Suprapubic skin (tissue), 4 donors: ENCODE results near the gene HPX.

Experiments used
- EP300 ChIP-seq: sonication (generic); formaldehyde crosslinking; IDR thresholded peaks from one replicate; pipeline ENCODE4 v1.6.1; 2017; ENCODE audit warnings: antibody characterized with exemption
- POLR2A ChIP-seq, 2 donors: fragments of 450-650 bp; IDR thresholded peaks; one replicate each; pipeline ENCODE4 v1.6.1; 2017; ENCODE audit warnings: antibody characterized with exemption in 2 of 2, mild to moderate bottlenecking in 2 of 2, moderate library complexity in 2 of 2
- POLR2AphosphoS5 ChIP-seq, 3 donors: sonication (generic); formaldehyde crosslinking; IDR thresholded peaks; one replicate each; pipeline ENCODE4 v1.6.1; 2017; ENCODE audit warnings: antibody characterized with exemption in 3 of 3
- TF ChIP-seq, protein P1 (sequence below), 2 donors: fragments of 200-600 bp in 1 of 2; fragments of 450-650 bp in 1 of 2; sonication (generic) in 1 of 2; IDR thresholded peaks; one replicate each; pipeline ENCODE4 v1.5.1; 2016 to 2019; ENCODE audit warnings: antibody characterized with exemption in 2 of 2, mild to moderate bottlenecking in 1 of 2, moderate library complexity in 1 of 2

DNA sequence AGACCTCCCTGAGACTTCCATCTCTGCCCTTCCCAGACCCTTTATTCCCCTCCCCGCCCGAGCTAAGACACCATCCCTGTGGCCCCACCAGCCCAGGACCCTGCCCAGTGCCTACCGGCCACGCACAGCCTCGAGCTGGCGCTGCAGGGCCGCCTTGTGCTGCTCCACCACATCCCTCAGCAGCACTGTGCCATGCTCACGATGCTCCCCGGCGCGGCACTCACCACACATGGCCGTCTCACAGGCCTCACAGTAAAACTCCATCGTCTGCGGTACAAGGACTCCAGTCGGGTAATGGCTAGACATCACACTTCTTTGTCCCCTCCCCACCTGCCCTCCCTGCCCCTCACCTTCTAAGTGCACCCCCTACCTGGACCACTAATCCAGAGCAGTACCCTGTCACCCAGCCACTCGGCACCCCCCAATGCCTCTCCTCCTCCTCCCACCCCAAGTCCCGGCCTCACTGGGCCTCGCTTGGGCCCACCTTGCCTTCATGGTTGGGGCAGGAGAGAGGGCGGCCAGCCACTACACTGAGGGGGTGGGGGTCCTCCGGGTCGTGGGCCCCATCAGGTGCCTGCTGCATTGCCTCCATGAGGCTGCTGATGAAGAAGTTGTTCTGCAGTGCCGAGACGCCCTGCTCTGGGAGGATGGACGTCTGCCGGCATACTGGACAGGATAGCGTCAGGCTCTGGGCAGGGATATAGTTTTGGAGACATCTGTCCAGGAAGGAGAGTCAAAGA, 17.0 kb upstream of the HPX start:
- TF ChIP-seq, protein P1, sequence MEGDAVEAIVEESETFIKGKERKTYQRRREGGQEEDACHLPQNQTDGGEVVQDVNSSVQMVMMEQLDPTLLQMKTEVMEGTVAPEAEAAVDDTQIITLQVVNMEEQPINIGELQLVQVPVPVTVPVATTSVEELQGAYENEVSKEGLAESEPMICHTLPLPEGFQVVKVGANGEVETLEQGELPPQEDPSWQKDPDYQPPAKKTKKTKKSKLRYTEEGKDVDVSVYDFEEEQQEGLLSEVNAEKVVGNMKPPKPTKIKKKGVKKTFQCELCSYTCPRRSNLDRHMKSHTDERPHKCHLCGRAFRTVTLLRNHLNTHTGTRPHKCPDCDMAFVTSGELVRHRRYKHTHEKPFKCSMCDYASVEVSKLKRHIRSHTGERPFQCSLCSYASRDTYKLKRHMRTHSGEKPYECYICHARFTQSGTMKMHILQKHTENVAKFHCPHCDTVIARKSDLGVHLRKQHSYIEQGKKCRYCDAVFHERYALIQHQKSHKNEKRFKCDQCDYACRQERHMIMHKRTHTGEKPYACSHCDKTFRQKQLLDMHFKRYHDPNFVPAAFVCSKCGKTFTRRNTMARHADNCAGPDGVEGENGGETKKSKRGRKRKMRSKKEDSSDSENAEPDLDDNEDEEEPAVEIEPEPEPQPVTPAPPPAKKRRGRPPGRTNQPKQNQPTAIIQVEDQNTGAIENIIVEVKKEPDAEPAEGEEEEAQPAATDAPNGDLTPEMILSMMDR (IDR thresholded peaks at IDR 0.05): no peak
- TF ChIP-seq POLR2A (IDR thresholded peaks at IDR 0.05) (no peak), EP300 (no peak), POLR2AphosphoS5 (IDR thresholded peaks at IDR 0.05) (no peak)
